HFFc6 (cell line): Measurements from ENCODE around the gene PRTFDC1. TPM values are rescaled to one million over a fixed set of nuclear protein-coding genes. Genes with fewer than 3 reads are reported as not detected.

Source experiments
- DNase-seq: peaks from one replicate; pipeline ENCODE4 v3.0.0-alpha.2; 2018
- H3K27ac Mint-ChIP-seq: 2 replicates; pipeline ENCODE4 v1.8.0; 2020; ENCODE audit warnings: mild to moderate bottlenecking, mixed read lengths
- H3K27me3 Mint-ChIP-seq: 2 replicates; pipeline ENCODE4 v1.8.0; 2021; ENCODE audit warnings: mild to moderate bottlenecking, moderate library complexity, mixed read lengths; ENCODE audit not compliant: insufficient read depth
- H3K36me3 Mint-ChIP-seq: 2 replicates; pipeline ENCODE4 v1.8.0; 2021; ENCODE audit warnings: low read depth, mixed read lengths
- H3K4me1 Mint-ChIP-seq: 2 replicates; pipeline ENCODE4 v1.8.0; 2020; ENCODE audit warnings: low read depth, mixed read lengths
- H3K4me3 Mint-ChIP-seq: 2 replicates; pipeline ENCODE4 v1.8.0; 2020; ENCODE audit warnings: mild to moderate bottlenecking, moderate library complexity, mixed read lengths
- H3K9me3 Mint-ChIP-seq: 2 replicates; pipeline ENCODE4 v1.8.0; 2020; ENCODE audit warnings: mild to moderate bottlenecking, mixed read lengths
- CTCF ChIP-seq: fragments of 200-600 bp; sonication (generic); IDR thresholded peaks from 2 replicates; pipeline ENCODE4 v1.5.0; 2021; ENCODE audit warnings: antibody characterized with exemption, mild to moderate bottlenecking
- total RNA-seq, 6 experiments: library from RNA; stranded (reverse); fragmentation: NEBNext Ultra II Directional; extraction: Animal tissue kit (Norgen Biotek cat#: 25700); gene quantifications; 2 replicates in 1 of 6; 3 replicates in 5 of 6; pipeline ENCODE4 v1.2.3, GENCODE V29; 2021

Gene PRTFDC1
- total RNA-seq, 6 experiments from 2014 or later = 16.2 to 32.6 (median 29.0) TPM

- Mint-ChIP-seq H3K36me3 (no peaks in the 10 kb centered on the region; the same call in 1 of the 2 replicates), H3K4me1 (peaks cover 59% of the 10 kb centered on the region), H3K27me3 (no peaks in the 10 kb centered on the region), H3K27ac (peak overlapping the region; percentile 4; the same call in 1 of the 2 replicates), H3K4me3 (peak overlapping the region; percentile 29; the same call in 1 of the 2 replicates), H3K9me3 (no peaks in the 10 kb centered on the region)
- DNase-seq = no peak
- TF ChIP-seq CTCF = no peak
These were observed 62.8 kb downstream of the PRTFDC1 start for GRCh38 chr10:24889639-24890038.

- no peak overlapping the region for H3K27ac Mint-ChIP-seq
- H3K4me1 Mint-ChIP-seq = peaks cover 45% of the 10 kb centered on the region
- DNase-seq = no peak
- H3K27me3 Mint-ChIP-seq = no peaks in the 10 kb centered on the region
- H3K9me3 Mint-ChIP-seq = no peaks in the 10 kb centered on the region
- no peak overlapping the region for H3K4me3 Mint-ChIP-seq
- TF ChIP-seq CTCF = no peak
- H3K36me3 Mint-ChIP-seq = no peaks in the 10 kb centered on the region; the same call in 1 of the 2 replicates
These were observed 64.6 kb downstream of the PRTFDC1 start for GRCh38 chr10:24887855-24888231.

GRCh38 chr10:24886290-24886680 is 66.1 kb downstream of the PRTFDC1 start:
- no peaks in the 10 kb centered on the region for H3K27me3 Mint-ChIP-seq
- H3K9me3 Mint-ChIP-seq = no peaks in the 10 kb centered on the region
- no peak overlapping the region for H3K4me3 Mint-ChIP-seq
- no peaks in the 10 kb centered on the region; the same call in 1 of the 2 replicates for H3K36me3 Mint-ChIP-seq
- TF ChIP-seq CTCF = no peak
- peaks cover 30% of the 10 kb centered on the region for H3K4me1 Mint-ChIP-seq
- no peak overlapping the region; the same call in 1 of the 2 replicates for H3K27ac Mint-ChIP-seq
- DNase-seq = no peak

GRCh38 chr10:24885551-24886289 is 66.7 kb downstream of the PRTFDC1 start:
- no peak for TF ChIP-seq CTCF
- no peak overlapping the region for H3K27ac Mint-ChIP-seq

GRCh38 chr10:24884793-24885192 is 67.6 kb downstream of the PRTFDC1 start:
- H3K9me3 Mint-ChIP-seq = no peaks in the 10 kb centered on the region
- TF ChIP-seq CTCF = no peak
- H3K4me3 Mint-ChIP-seq = no peak overlapping the region
- H3K27me3 Mint-ChIP-seq = no peaks in the 10 kb centered on the region
- DNase-seq = no peak
- H3K4me1 Mint-ChIP-seq = peaks cover 15% of the 10 kb centered on the region
- H3K36me3 Mint-ChIP-seq = no peaks in the 10 kb centered on the region; the same call in 1 of the 2 replicates
- H3K27ac Mint-ChIP-seq = no peak overlapping the region

More at GRCh38 chr10:24885551-24886289, 66.7 kb downstream of the PRTFDC1 start:
- Mint-ChIP-seq H3K36me3 (no peaks in the 10 kb centered on the region; the same call in 1 of the 2 replicates), H3K9me3 (no peaks in the 10 kb centered on the region), H3K4me3 (no peak overlapping the region), H3K27me3 (no peaks in the 10 kb centered on the region), H3K4me1 (peaks cover 24% of the 10 kb centered on the region)
- no peak for DNase-seq
